GM19023 (cell line): ENCODE data around the gene PTPRN2.

Source experiments
- ATAC-seq: cut with Tn5 transposase; IDR thresholded peaks from one replicate; pipeline ENCODE4 v1.9.1; 2021; ENCODE audit warnings: mild to moderate bottlenecking, moderate library complexity; ENCODE audit not compliant: unreplicated experiment

PTPRN2 gene

DNA sequence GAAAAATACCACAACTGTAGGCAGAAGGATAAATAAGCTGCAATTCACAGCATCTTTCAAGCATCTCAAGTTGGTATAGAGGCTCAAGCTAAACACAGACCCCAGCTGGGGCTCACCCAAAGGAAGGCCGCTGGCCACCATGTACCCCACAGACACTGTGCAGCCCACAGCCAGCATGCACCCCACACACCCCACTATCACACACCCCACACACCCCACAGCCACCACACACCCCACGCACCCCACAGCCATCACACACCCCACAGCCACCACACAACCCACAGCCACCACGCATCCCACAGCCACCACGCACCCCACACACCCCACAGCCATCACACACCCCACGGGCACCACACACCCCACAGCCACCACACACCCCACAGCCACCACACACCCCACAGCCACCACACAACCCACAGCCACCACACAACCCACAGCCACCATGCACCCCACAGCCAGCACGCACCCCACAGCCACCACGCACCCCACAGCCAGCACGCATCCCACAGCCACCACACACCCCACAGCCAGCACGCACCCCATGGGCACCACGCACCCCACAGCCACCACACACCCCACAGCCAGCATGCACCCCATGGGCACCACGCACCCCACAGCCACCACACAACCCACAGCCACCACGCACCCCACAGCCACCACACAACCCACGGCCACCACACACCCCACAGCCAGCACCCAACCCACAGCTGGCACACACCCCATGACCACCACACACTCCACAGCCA, 1036.1 kb downstream of the PTPRN2 start:
- ATAC-seq: no peak

DNA sequence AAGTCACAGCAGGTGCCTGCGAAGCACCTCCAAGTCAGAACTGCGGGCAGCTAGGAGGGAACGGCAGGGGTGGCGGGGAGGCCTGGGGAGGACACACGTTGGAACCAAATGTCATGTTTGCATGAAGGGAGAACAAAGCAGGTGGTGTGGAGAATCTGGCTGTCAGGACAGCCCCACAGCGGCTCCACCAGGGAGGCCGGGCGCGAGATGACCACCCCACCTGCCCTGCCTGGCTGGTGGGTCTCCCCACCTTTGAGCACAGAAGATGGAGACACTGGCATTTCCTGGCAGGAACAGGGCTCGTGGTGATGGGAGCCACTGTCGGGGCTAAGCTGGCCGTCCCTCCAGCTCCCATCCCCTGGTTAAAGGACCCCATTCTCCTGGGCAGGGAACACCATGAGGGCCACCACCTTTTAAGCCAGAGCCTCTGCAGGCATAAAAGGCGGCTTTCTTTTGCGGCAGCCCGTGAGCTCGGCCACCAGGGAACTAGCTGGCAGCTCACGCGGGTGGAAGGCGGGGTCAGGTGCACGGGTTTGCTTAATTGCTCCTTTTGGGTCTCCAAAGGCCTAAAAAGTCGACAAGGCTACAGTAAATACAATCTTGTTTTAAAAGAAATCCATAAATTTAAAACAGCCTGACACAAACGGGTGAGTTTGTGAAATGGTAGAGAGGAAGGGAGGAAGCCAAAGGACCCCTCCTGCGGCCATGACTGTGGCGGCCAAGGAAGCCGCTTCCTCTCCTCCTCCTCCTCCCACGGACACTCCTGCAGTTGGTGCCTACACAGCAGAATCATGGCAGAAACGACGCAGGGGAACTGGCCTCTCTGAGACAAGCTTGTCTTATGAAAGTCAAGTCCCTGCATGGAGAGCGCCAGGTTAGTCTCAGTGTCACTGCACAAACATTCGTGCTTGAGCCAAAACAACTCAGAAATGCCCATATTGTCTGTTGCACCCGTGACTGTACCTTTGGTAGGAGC, 1037.0 kb downstream of the PTPRN2 start:
- no peak for ATAC-seq

GRCh38 chr7:157549612-157550299, 1037.9 kb downstream of the PTPRN2 start:
- ATAC-seq: no peak

GRCh38 chr7:157548691-157549303, 1038.8 kb downstream of the PTPRN2 start:
- ATAC-seq: no peak

DNA sequence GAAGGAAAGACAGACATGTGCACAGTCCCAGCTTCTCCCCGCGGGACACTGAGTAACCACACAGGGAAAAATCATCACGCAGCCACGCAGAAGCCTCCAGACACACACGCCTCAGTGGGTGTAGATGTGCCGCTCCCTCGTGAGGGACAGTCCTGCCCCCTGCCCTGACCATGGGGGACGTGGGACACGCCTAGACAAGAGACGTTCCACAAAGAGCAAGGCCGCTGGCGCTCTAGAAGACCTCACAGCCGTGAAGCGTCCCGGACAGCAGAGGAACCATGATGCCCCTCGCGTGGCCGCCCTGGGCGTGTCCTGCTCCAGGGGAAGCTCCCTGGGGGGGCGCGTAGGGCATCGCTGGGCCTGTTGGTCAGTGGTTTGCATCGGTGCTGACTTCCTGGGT, 1040.0 kb downstream of the PTPRN2 start:
- no peak for ATAC-seq

DNA sequence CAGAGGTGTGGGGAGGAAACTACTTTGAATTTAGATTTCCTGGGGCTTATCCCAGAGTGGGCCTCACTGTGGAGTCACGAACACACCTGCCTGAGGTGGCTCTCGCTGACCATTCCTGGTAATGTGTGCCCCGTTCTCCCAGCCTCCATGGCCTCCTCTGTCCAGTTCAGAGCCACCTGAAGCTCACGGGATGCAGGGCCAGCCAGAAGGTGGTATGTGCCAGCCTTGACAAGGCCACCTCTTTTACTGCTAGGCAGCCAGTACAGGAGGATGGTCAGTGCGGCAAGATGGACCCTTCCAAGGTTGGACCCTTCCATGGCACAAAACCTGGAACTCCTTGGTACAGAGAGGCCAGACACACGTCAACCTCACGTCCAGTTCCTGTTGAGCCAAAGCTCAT, 1040.5 kb downstream of the PTPRN2 start:
- ATAC-seq: no peak

GRCh38 chr7:157545681-157546060, 1042.0 kb downstream of the PTPRN2 start:
- no peak for ATAC-seq

GRCh38 chr7:157544980-157545680, 1042.5 kb downstream of the PTPRN2 start:
- ATAC-seq: no peak

- ATAC-seq: no peak
Observed at GRCh38 chr7:157544226-157544625, 1043.4 kb downstream of the PTPRN2 start.

DNA sequence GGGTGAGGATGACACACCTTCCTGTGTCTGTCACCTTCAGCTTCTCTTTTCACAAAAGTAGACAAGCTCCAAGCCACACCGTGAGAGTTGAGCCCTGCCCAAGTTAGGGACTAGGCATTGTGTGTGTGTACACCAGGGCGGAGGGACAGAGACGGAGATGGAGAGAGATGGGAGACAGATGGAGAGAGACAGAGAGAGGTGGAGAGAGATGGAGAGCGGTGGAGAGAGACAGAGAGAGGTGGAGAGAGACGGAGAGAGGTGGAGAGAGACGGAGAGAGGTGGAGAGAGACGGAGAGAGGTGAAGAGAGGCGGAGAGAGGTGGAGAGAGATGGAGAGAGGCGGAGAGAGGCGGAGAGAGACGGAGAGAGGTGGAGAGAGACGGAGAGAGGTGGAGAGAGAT, 1043.8 kb downstream of the PTPRN2 start:
- ATAC-seq: no peak

GRCh38 chr7:157543276-157543675, 1044.3 kb downstream of the PTPRN2 start:
- ATAC-seq: no peak

DNA sequence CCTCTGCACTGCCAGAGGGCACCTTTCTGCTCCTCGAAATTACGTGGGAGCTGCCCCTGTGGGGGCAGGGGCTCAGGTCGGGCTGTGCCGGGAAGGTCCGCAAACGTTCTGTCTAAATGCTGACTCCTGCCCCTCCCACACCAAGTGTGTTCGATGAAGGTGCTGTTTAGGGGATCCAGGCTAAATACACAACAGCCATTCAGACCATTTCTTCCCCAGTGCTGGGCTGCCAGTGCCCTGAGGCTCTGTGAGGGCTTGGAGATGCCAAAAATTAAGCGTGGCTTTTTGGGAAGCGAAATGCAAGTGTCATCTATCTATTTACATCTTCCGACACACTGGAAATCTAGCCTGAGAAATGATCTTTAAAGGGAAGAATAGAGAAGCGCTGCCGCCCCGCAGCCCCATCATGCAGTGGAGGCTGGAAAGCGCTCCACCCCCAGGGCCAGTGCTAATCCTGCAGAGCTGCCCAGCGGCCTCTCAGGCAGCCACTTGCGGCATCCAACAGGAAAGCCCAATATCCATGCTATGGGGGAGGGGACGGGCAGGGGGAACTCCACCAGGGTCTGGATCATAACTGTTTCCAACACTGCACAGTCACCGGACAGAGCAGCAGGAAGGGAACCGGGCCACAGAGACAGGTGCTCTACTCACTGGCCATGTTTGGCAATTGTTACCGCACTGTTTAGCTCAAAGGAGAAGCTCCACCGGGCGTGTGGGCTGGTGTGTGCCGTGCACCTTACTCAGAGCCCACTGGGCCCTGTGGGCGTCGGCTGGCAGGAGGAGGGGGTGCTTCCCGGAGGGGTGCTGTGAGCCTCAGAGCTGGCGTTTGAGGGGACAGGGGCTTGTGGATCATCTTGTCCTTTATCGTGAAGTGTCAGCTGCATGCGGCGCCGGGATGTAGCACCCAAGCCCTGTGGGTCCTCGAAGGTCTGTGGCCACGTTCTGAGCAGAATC, 1045.3 kb downstream of the PTPRN2 start:
- ATAC-seq: no peak

DNA sequence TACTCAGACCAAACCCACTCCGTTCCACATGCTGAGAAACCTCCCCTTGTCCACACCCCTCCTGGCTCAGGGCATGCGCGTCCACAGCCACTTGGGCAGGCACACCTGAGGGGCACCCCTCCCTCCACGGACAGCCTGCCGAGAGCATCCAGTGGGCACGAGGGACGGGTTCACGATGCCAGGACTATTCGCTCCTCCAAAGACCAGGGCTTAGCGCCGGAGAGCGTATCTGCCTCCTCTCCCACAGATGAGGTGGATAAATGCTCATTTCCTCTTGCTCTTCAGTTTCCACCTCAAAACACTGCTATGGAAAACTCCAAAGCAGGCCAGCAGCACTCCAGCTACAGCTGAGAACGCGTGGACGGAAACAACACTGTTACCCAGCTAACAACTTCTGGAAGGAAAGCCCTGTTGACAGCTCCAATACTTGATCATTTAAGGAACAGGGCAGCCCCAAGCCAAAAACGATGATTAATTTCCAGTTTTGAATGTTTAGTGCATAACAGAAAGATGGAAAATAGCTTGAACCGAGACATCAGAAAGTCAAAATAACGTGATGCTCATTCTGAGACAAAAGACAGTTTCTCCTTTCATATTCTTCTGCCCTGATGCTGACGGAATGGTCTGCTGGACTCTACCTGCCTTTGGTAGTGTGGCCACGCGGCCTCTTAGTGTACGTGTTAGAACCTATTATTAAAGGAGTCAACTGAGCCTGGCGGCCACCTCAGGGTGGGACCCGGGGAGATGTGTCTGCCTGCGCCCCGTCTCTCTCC, 1046.1 kb downstream of the PTPRN2 start:
- ATAC-seq: no peak

GRCh38 chr7:157540606-157541294, 1046.9 kb downstream of the PTPRN2 start:
- no peak for ATAC-seq

DNA sequence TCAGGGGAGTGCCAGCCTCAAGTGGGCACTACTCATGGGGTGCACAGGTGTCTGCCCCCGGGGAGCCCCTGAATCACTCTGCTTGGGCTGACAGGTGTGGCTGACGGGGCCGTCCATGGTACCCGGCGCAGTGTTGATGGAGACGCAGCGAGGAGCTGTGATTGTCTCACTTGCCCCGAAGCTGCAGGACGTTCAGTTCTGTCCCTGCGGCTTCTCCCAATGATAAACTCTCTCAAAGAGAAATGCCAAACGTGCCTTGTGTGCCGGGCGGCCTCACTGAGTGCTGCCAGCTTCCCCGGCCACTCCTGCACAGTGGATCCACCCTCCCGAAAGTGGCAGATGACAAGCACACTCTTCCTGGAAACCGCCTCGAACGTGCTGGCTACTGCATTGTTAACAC, 1047.6 kb downstream of the PTPRN2 start:
- no peak for ATAC-seq

DNA sequence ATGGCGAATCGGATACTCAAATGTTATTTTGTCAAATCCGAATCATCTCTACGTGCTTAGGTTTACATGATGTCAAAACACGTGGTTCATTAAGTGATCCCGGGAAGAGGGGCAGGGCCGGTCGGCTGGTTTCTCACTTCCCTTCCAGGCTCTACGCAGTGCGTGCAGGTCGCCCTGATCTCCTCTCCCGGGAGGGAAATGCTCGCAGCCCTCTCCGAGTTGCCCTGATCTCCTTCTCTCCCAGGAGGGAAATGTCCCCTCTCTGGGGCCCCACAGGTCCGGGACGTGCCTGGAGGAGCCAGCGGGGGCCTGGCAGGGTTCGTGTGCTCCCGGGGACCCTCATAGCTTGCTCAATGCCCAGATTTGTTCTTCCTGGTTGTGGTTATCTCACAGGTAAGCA, 1048.1 kb downstream of the PTPRN2 start:
- no peak for ATAC-seq

- ATAC-seq: no peak
Observed at GRCh38 chr7:157538735-157539134, 1048.9 kb downstream of the PTPRN2 start.

- no peak for ATAC-seq
Observed at GRCh38 chr7:157538321-157538720, 1049.3 kb downstream of the PTPRN2 start.
